Cardiac muscle cell (in vitro differentiated cells and primary cell): ENCODE results near the gene CCDC169. TPM values are rescaled to one million over a fixed set of nuclear protein-coding genes. Genes with fewer than 3 reads are reported as not detected.
"Not testable (repeated sequence)": the region's sequence is repeated elsewhere in the genome, so short reads cannot be mapped to it uniquely, and the experiment has no call there.

Experiments used
- DNase-seq, 2 donors: peaks; one replicate each; pipeline versions ENCODE4 v3.0.0 to v3.0.0-alpha.2; 2010 to 2017; ENCODE audit warnings: low read depth in 1 of 2, low spot score in 1 of 2
- H3K27ac ChIP-seq: fragments of 200-600 bp; sonication (generic); 2 replicates; pipeline ENCODE4 v1.5.1; 2016
- H3K27me3 ChIP-seq: fragments of 200-600 bp; sonication (generic); 2 replicates; pipeline ENCODE4 v1.6.0; 2016; ENCODE audit warnings: control low read depth
- H3K36me3 ChIP-seq: fragments of 200-600 bp; sonication (generic); 2 replicates; pipeline ENCODE4 v1.5.1; 2016; ENCODE audit warnings: control low read depth
- H3K4me1 ChIP-seq: fragments of 200-600 bp; sonication (generic); 2 replicates; pipeline ENCODE4 v1.8.1; 2017; ENCODE audit warnings: low read depth, mild to moderate bottlenecking, mixed run types
- H3K4me3 ChIP-seq: fragments of 200-600 bp; sonication (generic); 2 replicates; pipeline ENCODE4 v1.5.1; 2016; ENCODE audit warnings: mild to moderate bottlenecking
- H3K9me3 ChIP-seq: fragments of 200-600 bp; sonication (generic); 2 replicates; pipeline ENCODE4 v1.5.1; 2017; ENCODE audit warnings: low read depth, mild to moderate bottlenecking, control low read depth
- polyA plus RNA-seq: library from polyadenylated mRNA; unstranded; fragments of >200 nt; fragmentation: Nextera tagmentation; extraction: Ambion mirVana; gene quantifications from 2 replicates; pipeline ENCODE4 v1.2.1, GENCODE V29; 2016
- total RNA-seq: library from RNA; depleted of rRNA; stranded (reverse); fragments of >200 nt; gene quantifications from 2 replicates; pipeline ENCODE4 v1.2.3, GENCODE V29; 2016
- TF ChIP-seq, protein P1 (sequence below): IDR thresholded peaks from 2 replicates; pipeline ENCODE4 v1.5.1; 2012; ENCODE audit warnings: low read depth, mild to moderate bottlenecking, low read length

CCDC169 gene
- total and polyA plus RNA-seq, 2 experiments from 2014 or later: 6.9 TPM

DNA sequence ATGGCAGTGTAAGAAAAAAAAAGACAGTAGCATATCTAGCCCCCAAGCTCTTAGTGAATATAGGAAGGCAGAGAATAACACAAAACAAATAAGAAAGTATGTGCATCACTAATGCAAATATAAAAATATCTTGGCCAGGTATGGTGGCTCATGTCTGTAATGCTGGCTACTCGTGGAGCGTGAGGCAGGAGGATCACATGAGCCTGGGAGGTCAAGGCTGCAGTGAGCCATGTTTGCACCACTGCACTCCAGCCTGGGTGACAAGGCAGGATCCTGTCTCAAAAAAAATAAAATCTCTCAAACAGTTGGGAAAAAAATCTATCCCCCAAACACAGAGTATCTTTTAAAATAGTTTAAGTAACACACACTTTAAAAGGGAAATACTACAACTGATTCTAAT is 31.2 kb upstream of the CCDC169 start:
- no peak for DNase-seq
- Histone ChIP-seq H3K27me3 (no peaks in the 10 kb centered on the region), H3K27ac (no peak overlapping the region), H3K4me3 (no peak overlapping the region), H3K36me3 (peaks cover 33% of the 10 kb centered on the region), H3K9me3 (no peaks in the 10 kb centered on the region), H3K4me1 (no peaks in the 10 kb centered on the region)
- TF ChIP-seq, protein P1, sequence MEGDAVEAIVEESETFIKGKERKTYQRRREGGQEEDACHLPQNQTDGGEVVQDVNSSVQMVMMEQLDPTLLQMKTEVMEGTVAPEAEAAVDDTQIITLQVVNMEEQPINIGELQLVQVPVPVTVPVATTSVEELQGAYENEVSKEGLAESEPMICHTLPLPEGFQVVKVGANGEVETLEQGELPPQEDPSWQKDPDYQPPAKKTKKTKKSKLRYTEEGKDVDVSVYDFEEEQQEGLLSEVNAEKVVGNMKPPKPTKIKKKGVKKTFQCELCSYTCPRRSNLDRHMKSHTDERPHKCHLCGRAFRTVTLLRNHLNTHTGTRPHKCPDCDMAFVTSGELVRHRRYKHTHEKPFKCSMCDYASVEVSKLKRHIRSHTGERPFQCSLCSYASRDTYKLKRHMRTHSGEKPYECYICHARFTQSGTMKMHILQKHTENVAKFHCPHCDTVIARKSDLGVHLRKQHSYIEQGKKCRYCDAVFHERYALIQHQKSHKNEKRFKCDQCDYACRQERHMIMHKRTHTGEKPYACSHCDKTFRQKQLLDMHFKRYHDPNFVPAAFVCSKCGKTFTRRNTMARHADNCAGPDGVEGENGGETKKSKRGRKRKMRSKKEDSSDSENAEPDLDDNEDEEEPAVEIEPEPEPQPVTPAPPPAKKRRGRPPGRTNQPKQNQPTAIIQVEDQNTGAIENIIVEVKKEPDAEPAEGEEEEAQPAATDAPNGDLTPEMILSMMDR: no peak

GRCh38 chr13:36325912-36326311 is 28.3 kb upstream of the CCDC169 start:
- Histone ChIP-seq H3K4me3 (no peak overlapping the region), H3K27ac (no peak overlapping the region), H3K27me3 (no peaks in the 10 kb centered on the region), H3K36me3 (peaks cover 37% of the 10 kb centered on the region), H3K4me1 (no peaks in the 10 kb centered on the region), H3K9me3 (no peaks in the 10 kb centered on the region)
- no peak for DNase-seq
- TF ChIP-seq, protein P1: no peak

GRCh38 chr13:36324881-36325280 is 27.3 kb upstream of the CCDC169 start:
- H3K36me3 ChIP-seq: peaks cover 37% of the 10 kb centered on the region
- H3K27ac ChIP-seq, H3K27me3 ChIP-seq, H3K9me3 ChIP-seq, H3K4me1 ChIP-seq, DNase-seq, H3K4me3 ChIP-seq: not testable (repeated sequence)

- no peak overlapping the region for H3K27ac ChIP-seq
- no peak overlapping the region for H3K4me3 ChIP-seq
- H3K36me3 ChIP-seq: peaks cover 36% of the 10 kb centered on the region
- peak in 1 of 2 donors; percentile 32 for DNase-seq
- no peaks in the 10 kb centered on the region for H3K27me3 ChIP-seq
- H3K9me3 ChIP-seq: no peaks in the 10 kb centered on the region
- TF ChIP-seq, protein P1: no peak
- no peaks in the 10 kb centered on the region for H3K4me1 ChIP-seq
These were observed 26.4 kb upstream of the CCDC169 start for GRCh38 chr13:36323951-36324566.

- DNase-seq: no peak
- no peak overlapping the region for H3K27ac ChIP-seq
These were observed 25.8 kb upstream of the CCDC169 start for GRCh38 chr13:36323408-36323807.

GRCh38 chr13:36319793-36320192 is 22.2 kb upstream of the CCDC169 start:
- H3K4me1 ChIP-seq, H3K9me3 ChIP-seq, H3K27me3 ChIP-seq, H3K4me3 ChIP-seq, H3K27ac ChIP-seq: not testable (repeated sequence)
- DNase-seq: peak in 1 of 2 donors; percentile 36
- peaks cover 10% of the 10 kb centered on the region for H3K36me3 ChIP-seq

More at GRCh38 chr13:36323408-36323807, 25.8 kb upstream of the CCDC169 start:
- Histone ChIP-seq H3K36me3 (peaks cover 34% of the 10 kb centered on the region), H3K4me1 (no peaks in the 10 kb centered on the region), H3K9me3 (no peaks in the 10 kb centered on the region), H3K27me3 (no peaks in the 10 kb centered on the region), H3K4me3 (no peak overlapping the region)
- TF ChIP-seq, protein P1: no peak
